ENCODE data around the gene IFFO2. TPM values are rescaled to one million over a fixed set of nuclear protein-coding genes. Genes with fewer than 3 reads are reported as not detected.

Gene IFFO2
- total and polyA plus RNA-seq, 8 donors = 13.8 to 24.0 (median 22.2) TPM

- TF ChIP-seq, protein P1, sequence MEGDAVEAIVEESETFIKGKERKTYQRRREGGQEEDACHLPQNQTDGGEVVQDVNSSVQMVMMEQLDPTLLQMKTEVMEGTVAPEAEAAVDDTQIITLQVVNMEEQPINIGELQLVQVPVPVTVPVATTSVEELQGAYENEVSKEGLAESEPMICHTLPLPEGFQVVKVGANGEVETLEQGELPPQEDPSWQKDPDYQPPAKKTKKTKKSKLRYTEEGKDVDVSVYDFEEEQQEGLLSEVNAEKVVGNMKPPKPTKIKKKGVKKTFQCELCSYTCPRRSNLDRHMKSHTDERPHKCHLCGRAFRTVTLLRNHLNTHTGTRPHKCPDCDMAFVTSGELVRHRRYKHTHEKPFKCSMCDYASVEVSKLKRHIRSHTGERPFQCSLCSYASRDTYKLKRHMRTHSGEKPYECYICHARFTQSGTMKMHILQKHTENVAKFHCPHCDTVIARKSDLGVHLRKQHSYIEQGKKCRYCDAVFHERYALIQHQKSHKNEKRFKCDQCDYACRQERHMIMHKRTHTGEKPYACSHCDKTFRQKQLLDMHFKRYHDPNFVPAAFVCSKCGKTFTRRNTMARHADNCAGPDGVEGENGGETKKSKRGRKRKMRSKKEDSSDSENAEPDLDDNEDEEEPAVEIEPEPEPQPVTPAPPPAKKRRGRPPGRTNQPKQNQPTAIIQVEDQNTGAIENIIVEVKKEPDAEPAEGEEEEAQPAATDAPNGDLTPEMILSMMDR (IDR thresholded peaks at IDR 0.05) = no peak
- H3K9me3 ChIP-seq = no peaks in the 10 kb centered on the region
- no peaks in the 10 kb centered on the region for H3K4me1 ChIP-seq
- ATAC-seq (no peak), DNase-seq (no peak)
- H3K36me3 ChIP-seq = peaks cover 0 to 43% of the 10 kb centered on the region in 2 donors
- no peak overlapping the region for H3K4me3 ChIP-seq
- intact Hi-C loops (cut with DNase I) = no loop called here
- H3K27me3 ChIP-seq = no peaks in the 10 kb centered on the region
- no peak overlapping the region for H3K27ac ChIP-seq
Observed at GRCh38 chr1:18880585-18880984, 75.9 kb downstream of the IFFO2 start.

DNA sequence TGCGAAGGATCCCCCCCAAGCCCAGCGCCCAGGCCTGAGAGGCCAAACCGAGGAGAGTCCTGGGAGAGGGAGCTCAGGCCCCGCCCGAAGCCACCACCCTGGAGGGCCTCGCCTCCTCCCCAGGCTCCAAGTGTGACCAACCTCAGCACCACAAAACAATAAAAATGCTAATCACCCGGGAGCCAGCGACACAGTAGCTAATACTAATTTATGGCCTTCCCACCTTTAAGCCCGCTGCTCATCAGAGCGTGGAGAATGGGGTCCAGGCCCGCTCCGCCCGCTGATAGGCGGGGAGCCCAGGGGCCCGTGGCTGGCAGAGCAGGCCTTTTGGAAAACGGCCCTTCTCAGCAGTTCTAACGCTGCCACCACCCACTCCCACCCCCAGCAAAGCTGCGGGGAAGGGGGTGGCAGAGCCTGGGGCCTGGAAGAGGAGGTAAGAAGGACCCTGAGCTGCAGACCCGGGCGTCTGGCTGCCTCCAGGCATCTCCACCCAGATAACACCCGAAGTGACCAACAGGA, 76.6 kb downstream of the IFFO2 start:
- no peaks in the 10 kb centered on the region for H3K4me1 ChIP-seq
- TF ChIP-seq, protein P1 (IDR thresholded peaks at IDR 0.05) = no peak
- peaks cover 0 to 39% of the 10 kb centered on the region in 2 donors for H3K36me3 ChIP-seq
- H3K27ac ChIP-seq = no peak overlapping the region
- H3K4me3 ChIP-seq = no peak overlapping the region
- no peak for ATAC-seq
- DNase-seq = no peak
- intact Hi-C loops (cut with DNase I) = no loop called here
- H3K27me3 ChIP-seq = no peaks in the 10 kb centered on the region
- no peaks in the 10 kb centered on the region for H3K9me3 ChIP-seq

DNA sequence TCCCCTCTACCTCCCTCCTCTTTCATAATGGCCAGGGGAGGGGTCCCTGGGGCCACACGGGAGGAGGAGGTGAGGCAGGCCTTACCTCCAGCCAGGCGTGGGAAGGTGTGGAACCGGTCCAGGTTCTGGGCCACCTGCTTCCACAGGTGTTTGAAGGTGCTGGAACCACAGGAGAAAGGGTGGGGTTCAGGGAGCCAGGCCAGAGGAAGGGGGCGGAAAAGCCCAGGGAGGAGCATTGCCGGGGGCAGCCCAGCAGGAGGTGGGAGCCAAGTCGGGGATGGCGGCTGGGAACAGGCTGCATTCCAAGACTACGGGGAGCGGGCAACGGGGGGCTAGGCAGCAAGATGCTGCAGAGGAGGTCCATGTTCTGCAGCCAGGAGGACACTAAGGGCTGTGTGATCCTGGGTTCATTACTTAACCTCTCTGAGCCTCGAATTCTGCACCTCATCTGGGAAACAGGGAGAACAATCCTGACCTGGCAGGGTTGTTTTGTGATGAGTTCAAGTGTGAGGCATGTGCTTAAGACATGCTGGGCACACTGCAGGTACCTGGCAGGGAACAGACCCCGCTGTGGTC, 77.2 kb downstream of the IFFO2 start:
- no peak overlapping the region for H3K27ac ChIP-seq
- H3K9me3 ChIP-seq = no peaks in the 10 kb centered on the region
- H3K36me3 ChIP-seq = peaks cover 0 to 41% of the 10 kb centered on the region in 2 donors
- H3K4me1 ChIP-seq = no peaks in the 10 kb centered on the region
- no peaks in the 10 kb centered on the region for H3K27me3 ChIP-seq
- ATAC-seq (no peak), DNase-seq (no peak)
- intact Hi-C loops (cut with DNase I) = no loop called here
- TF ChIP-seq, protein P1 (IDR thresholded peaks at IDR 0.05) = no peak
- no peak overlapping the region for H3K4me3 ChIP-seq

- intact Hi-C loops (cut with DNase I) = no loop called here
- no peak for DNase-seq
- H3K27me3 ChIP-seq = no peaks in the 10 kb centered on the region
- H3K4me1 ChIP-seq = no peaks in the 10 kb centered on the region
- TF ChIP-seq, protein P1 (IDR thresholded peaks at IDR 0.05) = no peak
- no peak for ATAC-seq
- peaks cover 0 to 44% of the 10 kb centered on the region in 2 donors for H3K36me3 ChIP-seq
- no peak overlapping the region for H3K27ac ChIP-seq
- no peaks in the 10 kb centered on the region for H3K9me3 ChIP-seq
- H3K4me3 ChIP-seq = no peak overlapping the region
Observed at GRCh38 chr1:18878538-18879214, 77.8 kb downstream of the IFFO2 start.

DNA sequence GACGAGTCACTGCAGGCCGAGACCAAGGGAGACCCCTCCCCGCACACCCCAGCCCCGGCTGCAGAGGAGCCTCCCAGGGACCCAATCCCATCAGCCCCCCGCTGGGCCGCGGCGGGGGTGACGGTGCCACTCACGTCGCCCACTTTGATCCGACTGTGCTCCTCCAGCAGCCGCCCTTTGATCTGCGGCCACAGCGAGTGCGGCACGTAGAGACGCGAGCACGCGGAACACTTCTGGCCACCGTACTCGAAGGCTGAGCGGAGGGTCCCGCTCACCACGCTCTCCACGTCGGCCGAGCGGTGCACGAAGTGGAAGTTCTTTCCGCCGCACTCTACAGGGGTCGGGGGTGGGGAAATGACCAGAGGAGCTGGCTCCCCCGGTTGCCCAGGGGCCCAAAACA, 79.2 kb downstream of the IFFO2 start:
- Histone ChIP-seq H3K27me3 (no peaks in the 10 kb centered on the region), H3K4me1 (no peaks in the 10 kb centered on the region), H3K4me3 (no peak overlapping the region), H3K9me3 (no peaks in the 10 kb centered on the region), H3K27ac (no peak overlapping the region), H3K36me3 (peaks cover 0 to 40% of the 10 kb centered on the region in 2 donors)
- no peak for ATAC-seq
- TF ChIP-seq, protein P1 (IDR thresholded peaks at IDR 0.05) = no peak
- no peak for DNase-seq
- intact Hi-C loops (cut with DNase I) = no loop called here
